Measurements from ENCODE around the gene MAD1L1.

DNA sequence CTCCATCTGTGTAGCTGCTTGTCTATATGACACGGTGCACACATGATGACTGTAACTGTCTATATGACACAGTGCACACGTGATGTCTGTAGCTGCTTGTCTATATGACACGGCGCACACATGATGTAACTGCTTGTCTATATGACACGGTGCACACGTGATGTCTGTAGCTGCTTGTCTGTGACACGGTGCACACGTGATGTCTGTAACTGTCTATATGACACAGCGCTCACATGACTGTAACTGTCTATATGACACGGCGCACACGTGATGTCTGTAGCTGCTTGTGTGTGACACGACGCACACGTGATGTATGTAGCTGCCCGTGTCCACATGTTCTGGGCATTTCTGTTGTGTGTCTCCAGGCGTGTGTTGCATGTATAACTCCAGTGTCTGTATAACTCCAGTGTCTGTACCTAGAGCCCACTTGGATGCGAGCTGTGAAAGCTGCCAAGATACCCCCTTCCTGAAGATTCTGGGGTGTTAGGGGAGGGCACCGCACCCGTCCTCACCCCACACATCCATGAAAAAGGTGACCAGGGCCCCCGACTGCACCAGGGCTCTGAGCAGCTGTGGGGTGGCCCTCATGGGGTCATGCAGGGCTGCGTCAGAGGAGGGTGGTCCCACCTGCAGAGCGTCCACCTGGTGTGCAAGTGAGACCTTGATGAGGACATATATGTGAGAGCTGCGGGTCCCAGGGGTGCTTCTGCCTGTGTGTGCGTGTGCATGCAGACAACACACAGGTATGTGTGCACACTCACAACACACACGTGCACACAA lies 424.7 kb downstream of the MAD1L1 start:
- TF ChIP-seq CTCF (IDR thresholded peaks at IDR 0.05; ENCODE audit: insufficient read depth, low read depth, low read length) (no peak), EZH2 (IDR thresholded peaks at IDR 0.05; ENCODE audit: insufficient read depth, low read length) (no peak)
